HG02588 (cell line): ENCODE measurements around the gene NINL.
"Not testable (repeated sequence)": the region's sequence is repeated elsewhere in the genome, so short reads cannot be mapped to it uniquely, and the experiment has no call there.

Experiments used
- ATAC-seq: cut with Tn5 transposase; IDR thresholded peaks from one replicate; pipeline ENCODE4 v1.9.1; 2021; ENCODE audit warnings: mild to moderate bottlenecking, moderate library complexity; ENCODE audit not compliant: unreplicated experiment

The NINL gene

GRCh38 chr20:25507385-25508082 is 77.8 kb downstream of the NINL start:
- ATAC-seq: no peak

GRCh38 chr20:25504366-25505135 is 80.8 kb downstream of the NINL start:
- ATAC-seq: no peak

GRCh38 chr20:25503936-25504335 is 81.4 kb downstream of the NINL start:
- ATAC-seq: no peak

- ATAC-seq: not testable (repeated sequence)
Measured at GRCh38 chr20:25503051-25503639, 82.2 kb downstream of the NINL start.

- no peak for ATAC-seq
Measured at GRCh38 chr20:25500880-25501351, 84.4 kb downstream of the NINL start.

GRCh38 chr20:25499855-25500434 is 85.4 kb downstream of the NINL start:
- ATAC-seq: no peak

- ATAC-seq: no peak
Measured at GRCh38 chr20:25499031-25499430, 86.3 kb downstream of the NINL start.

GRCh38 chr20:25498280-25498606 is 87.1 kb downstream of the NINL start:
- no peak for ATAC-seq

GRCh38 chr20:25497586-25498279 is 87.6 kb downstream of the NINL start:
- ATAC-seq: no peak

GRCh38 chr20:25496968-25497401 is 88.3 kb downstream of the NINL start:
- no peak for ATAC-seq

- no peak for ATAC-seq
Measured at GRCh38 chr20:25496165-25496967, 89.0 kb downstream of the NINL start.

- ATAC-seq: no peak
Measured at GRCh38 chr20:25495189-25495824, 90.0 kb downstream of the NINL start.

GRCh38 chr20:25494506-25495188 is 90.7 kb downstream of the NINL start:
- no peak for ATAC-seq

- no peak for ATAC-seq
Measured at GRCh38 chr20:25493748-25494505, 91.4 kb downstream of the NINL start.

- ATAC-seq: no peak
Measured at GRCh38 chr20:25493137-25493536, 92.2 kb downstream of the NINL start.

GRCh38 chr20:25491446-25492038 is 93.8 kb downstream of the NINL start:
- ATAC-seq: no peak

- ATAC-seq: no peak
Measured at GRCh38 chr20:25490656-25491445, 94.5 kb downstream of the NINL start.
